Measurements from ENCODE around the gene DCST1. TPM values are rescaled to one million over a fixed set of nuclear protein-coding genes. Genes with fewer than 3 reads are reported as not detected.

Gene DCST1
- total RNA-seq, 2 donors from 2014 or later = not detected

DNA sequence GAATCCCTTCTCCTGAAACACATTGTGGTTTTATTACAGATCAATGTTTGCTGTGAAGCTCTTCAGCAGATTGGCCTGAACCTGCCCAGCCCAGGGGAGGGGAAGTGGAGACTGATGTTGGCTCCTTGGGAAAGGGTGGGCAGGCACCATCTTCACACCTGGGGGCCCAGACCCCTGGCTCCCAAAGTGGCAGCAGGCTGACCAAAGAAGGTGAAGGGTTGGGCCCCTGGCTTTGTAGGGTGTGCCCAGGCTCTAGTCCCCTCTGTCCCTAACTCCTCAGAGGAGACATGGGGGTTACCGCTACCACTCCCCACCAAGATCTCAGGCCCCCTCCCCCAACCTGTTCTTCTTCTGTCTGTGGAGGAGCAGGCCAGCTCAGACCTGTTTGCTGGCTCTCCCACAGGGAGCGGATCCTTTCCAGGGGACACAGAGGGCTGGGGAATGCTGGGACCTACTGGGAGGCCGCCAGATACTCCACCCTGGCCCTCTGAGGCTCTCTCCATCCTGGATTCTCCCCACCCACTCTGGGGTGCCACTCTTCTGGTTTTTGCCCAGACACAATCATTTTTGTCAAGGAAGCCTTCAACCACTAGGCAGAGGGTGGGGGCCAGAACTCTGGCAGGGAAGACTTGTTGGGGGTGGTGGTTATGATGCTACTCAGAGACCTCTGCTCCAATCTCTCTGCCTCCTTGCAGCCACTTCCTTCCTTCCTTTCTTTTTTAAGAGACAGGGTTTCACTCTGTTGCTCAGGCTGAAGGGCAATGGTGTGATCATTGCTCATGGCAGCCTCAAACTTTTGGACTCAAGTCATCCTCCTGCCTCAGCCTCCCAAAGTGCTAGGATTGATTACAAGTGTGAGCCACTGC, 40.0 kb downstream of the DCST1 start:
- peaks cover 61% of the 10 kb centered on the region for H3K27me3 Mint-ChIP-seq (ENCODE audit: insufficient read depth)
- H3K4me3 Mint-ChIP-seq = no peak overlapping the region
- H3K9ac ChIP-seq (ENCODE audit: extremely low read depth, low read length, poor library complexity, severe bottlenecking) = no peak overlapping the region
- TF ChIP-seq, protein P1, sequence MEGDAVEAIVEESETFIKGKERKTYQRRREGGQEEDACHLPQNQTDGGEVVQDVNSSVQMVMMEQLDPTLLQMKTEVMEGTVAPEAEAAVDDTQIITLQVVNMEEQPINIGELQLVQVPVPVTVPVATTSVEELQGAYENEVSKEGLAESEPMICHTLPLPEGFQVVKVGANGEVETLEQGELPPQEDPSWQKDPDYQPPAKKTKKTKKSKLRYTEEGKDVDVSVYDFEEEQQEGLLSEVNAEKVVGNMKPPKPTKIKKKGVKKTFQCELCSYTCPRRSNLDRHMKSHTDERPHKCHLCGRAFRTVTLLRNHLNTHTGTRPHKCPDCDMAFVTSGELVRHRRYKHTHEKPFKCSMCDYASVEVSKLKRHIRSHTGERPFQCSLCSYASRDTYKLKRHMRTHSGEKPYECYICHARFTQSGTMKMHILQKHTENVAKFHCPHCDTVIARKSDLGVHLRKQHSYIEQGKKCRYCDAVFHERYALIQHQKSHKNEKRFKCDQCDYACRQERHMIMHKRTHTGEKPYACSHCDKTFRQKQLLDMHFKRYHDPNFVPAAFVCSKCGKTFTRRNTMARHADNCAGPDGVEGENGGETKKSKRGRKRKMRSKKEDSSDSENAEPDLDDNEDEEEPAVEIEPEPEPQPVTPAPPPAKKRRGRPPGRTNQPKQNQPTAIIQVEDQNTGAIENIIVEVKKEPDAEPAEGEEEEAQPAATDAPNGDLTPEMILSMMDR (conservative IDR thresholded peaks at IDR 0.05) = no peak
- peaks cover 3% of the 10 kb centered on the region for H3K36me3 Mint-ChIP-seq (ENCODE audit: low read depth)
- no peak for DNase-seq
- H3K36me3 ChIP-seq (ENCODE audit: control insufficient read depth, insufficient read depth, low read length) = peaks cover 4% of the 10 kb centered on the region
- H3K27me3 ChIP-seq (ENCODE audit: control insufficient read depth, insufficient read depth, low read length, poor library complexity, severe bottlenecking) = peaks cover 29% of the 10 kb centered on the region
- H3K4me3 ChIP-seq (ENCODE audit: low read length) = no peak overlapping the region
- 81% methylated on average over 3 of the region's 3 CpGs; no CpG with 5 or more reads in 1 of the 2 experiments for WGBS, 2 experiments (ENCODE audit: insufficient coverage in 1 of 2, insufficient read length in 1 of 2)
- H3K9me3 ChIP-seq (ENCODE audit: control insufficient read depth, low read length) = no peaks in the 10 kb centered on the region
- peaks cover 11% of the 10 kb centered on the region for H3K4me1 ChIP-seq (ENCODE audit: control insufficient read depth, insufficient read depth, low read length)
- no peak overlapping the region for H3K27ac ChIP-seq (ENCODE audit: low read depth, low read length)
- H3K27ac Mint-ChIP-seq = no peak overlapping the region
- no peaks in the 10 kb centered on the region for H3K9me3 Mint-ChIP-seq
- H3K4me1 Mint-ChIP-seq = peaks cover 35% of the 10 kb centered on the region

DNA sequence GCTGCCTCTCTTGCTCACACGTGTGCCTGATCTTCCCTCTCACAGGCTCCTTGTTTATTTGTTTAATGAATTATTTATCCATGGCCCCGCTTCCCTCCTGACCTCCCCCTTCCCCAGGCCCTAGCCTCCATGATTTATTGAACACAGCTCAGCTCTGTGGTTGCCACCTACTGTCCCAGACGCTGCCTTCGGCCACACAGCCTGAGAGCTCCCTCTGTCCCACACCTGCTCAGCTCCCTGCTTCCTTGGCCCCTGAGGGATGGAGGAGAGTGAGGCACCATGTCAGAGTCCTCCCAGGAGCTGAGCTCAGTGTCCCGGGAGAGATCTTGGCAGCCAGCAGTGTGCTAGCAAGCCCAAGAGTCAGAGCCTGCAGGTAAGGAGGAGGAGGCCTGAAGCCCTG, 41.9 kb downstream of the DCST1 start:
- Histone ChIP-seq H3K27me3 (ENCODE audit: control insufficient read depth, insufficient read depth, low read length, poor library complexity, severe bottlenecking) (peaks cover 47% of the 10 kb centered on the region), H3K27ac (ENCODE audit: low read depth, low read length) (no peak overlapping the region), H3K9me3 (ENCODE audit: control insufficient read depth, low read length) (no peaks in the 10 kb centered on the region), H3K4me3 (ENCODE audit: low read length) (no peak overlapping the region), H3K9ac (ENCODE audit: extremely low read depth, low read length, poor library complexity, severe bottlenecking) (no peak overlapping the region), H3K36me3 (ENCODE audit: control insufficient read depth, insufficient read depth, low read length) (no peaks in the 10 kb centered on the region), H3K4me1 (ENCODE audit: control insufficient read depth, insufficient read depth, low read length) (peaks cover 8% of the 10 kb centered on the region)
- WGBS, 2 experiments (ENCODE audit: insufficient coverage in 1 of 2, insufficient read length in 1 of 2) = 68 to 100% methylated on average over 1 to 5 of the region's 5 CpGs
- Mint-ChIP-seq H3K36me3 (ENCODE audit: low read depth) (no peaks in the 10 kb centered on the region), H3K4me1 (peaks cover 37% of the 10 kb centered on the region), H3K27me3 (ENCODE audit: insufficient read depth) (peaks cover 78% of the 10 kb centered on the region), H3K27ac (no peak overlapping the region), H3K9me3 (no peaks in the 10 kb centered on the region), H3K4me3 (no peak overlapping the region)
- no peak for DNase-seq
- TF ChIP-seq, protein P1 (conservative IDR thresholded peaks at IDR 0.05) = no peak

DNA sequence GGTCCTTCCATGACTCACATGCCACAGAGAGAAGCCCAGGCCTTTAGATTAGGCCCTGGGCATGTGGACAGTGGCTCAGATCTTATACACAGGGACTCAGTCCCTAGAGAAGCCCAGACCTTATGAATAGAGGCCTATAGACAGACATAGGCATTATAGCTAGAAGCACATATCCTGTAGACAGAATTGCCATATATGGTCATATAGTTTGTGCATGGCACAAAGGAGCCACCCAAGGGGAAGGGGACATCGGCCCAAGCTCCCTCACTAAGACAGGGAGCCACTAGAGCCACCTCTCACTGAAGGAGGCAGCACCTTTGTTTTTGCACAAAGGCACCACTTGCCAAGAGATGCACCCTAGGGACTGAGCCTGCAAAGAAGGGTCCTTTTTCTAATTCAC, 42.7 kb downstream of the DCST1 start:
- no peak overlapping the region for H3K9ac ChIP-seq (ENCODE audit: extremely low read depth, low read length, poor library complexity, severe bottlenecking)
- H3K4me1 ChIP-seq (ENCODE audit: control insufficient read depth, insufficient read depth, low read length) = peaks cover under 1% of the 10 kb centered on the region
- H3K27ac ChIP-seq (ENCODE audit: low read depth, low read length) = no peak overlapping the region
- H3K9me3 Mint-ChIP-seq = no peaks in the 10 kb centered on the region
- H3K4me1 Mint-ChIP-seq = peaks cover 36% of the 10 kb centered on the region
- H3K4me3 Mint-ChIP-seq = no peak overlapping the region
- H3K27ac Mint-ChIP-seq = no peak overlapping the region
- no peaks in the 10 kb centered on the region for H3K36me3 ChIP-seq (ENCODE audit: control insufficient read depth, insufficient read depth, low read length)
- H3K36me3 Mint-ChIP-seq (ENCODE audit: low read depth) = no peaks in the 10 kb centered on the region
- 76 to 100% methylated on average over 1 of the region's 1 CpG for whole genome bisulfite sequencing, 2 experiments (ENCODE audit: insufficient coverage in 1 of 2, insufficient read length in 1 of 2)
- no peak overlapping the region for H3K4me3 ChIP-seq (ENCODE audit: low read length)
- peaks cover 52% of the 10 kb centered on the region for H3K27me3 ChIP-seq (ENCODE audit: control insufficient read depth, insufficient read depth, low read length, poor library complexity, severe bottlenecking)
- TF ChIP-seq, protein P1 (conservative IDR thresholded peaks at IDR 0.05) = no peak
- no peaks in the 10 kb centered on the region for H3K9me3 ChIP-seq (ENCODE audit: control insufficient read depth, low read length)
- H3K27me3 Mint-ChIP-seq (ENCODE audit: insufficient read depth) = peaks cover 83% of the 10 kb centered on the region
- no peak for DNase-seq

All from endodermal cell (in vitro differentiated cells).